GM23248 (cell line): ENCODE data around the gene RAD51B. TPM values are rescaled to one million over a fixed set of nuclear protein-coding genes. Genes with fewer than 3 reads are reported as not detected.

Source experiments
- DNase-seq: peaks from one replicate; pipeline ENCODE4 v3.0.0-alpha.2; 2015
- H2AFZ ChIP-seq: fragments of 200-600 bp; sonication (generic); 2 replicates; pipeline ENCODE4 v1.6.1; 2016; ENCODE audit warnings: antibody characterized with exemption
- H3F3A ChIP-seq: fragments of 200-600 bp; sonication (generic); 2 replicates; pipeline ENCODE4 v1.6.1; 2016; ENCODE audit warnings: mild to moderate bottlenecking, antibody characterized with exemption, mixed run types; ENCODE audit not compliant: insufficient read depth
- H3K27ac ChIP-seq: fragments of 200-600 bp; sonication (generic); 2 replicates; pipeline ENCODE4 v1.5.1; 2016; ENCODE audit warnings: mild to moderate bottlenecking
- H3K27me3 ChIP-seq: fragments of 200-600 bp; sonication (generic); replicated peaks from 2 replicates; pipeline ENCODE4 v1.6.1; 2016; ENCODE audit warnings: mild to moderate bottlenecking; ENCODE audit not compliant: insufficient read depth
- H3K36me3 ChIP-seq: fragments of 200-600 bp; sonication (generic); 2 replicates; pipeline ENCODE4 v1.6.1; 2016; ENCODE audit warnings: low read depth, mild to moderate bottlenecking
- H3K4me1 ChIP-seq: fragments of 200-600 bp; sonication (generic); 2 replicates; pipeline ENCODE4 v1.6.1; 2016; ENCODE audit warnings: mild to moderate bottlenecking; ENCODE audit not compliant: insufficient read depth
- H3K4me2 ChIP-seq: fragments of 200-600 bp; sonication (generic); one replicate; pipeline ENCODE4 v1.6.1; 2016; ENCODE audit warnings: mild to moderate bottlenecking; ENCODE audit not compliant: unreplicated experiment
- H3K4me3 ChIP-seq: fragments of 200-600 bp; sonication (generic); 2 replicates; pipeline ENCODE4 v1.5.1; 2016; ENCODE audit warnings: mild to moderate bottlenecking
- H3K79me2 ChIP-seq: fragments of 200-600 bp; sonication (generic); 2 replicates; pipeline ENCODE4 v1.6.1; 2016; ENCODE audit warnings: mild to moderate bottlenecking; ENCODE audit not compliant: insufficient read depth
- H3K9ac ChIP-seq: fragments of 200-600 bp; sonication (generic); 2 replicates; pipeline ENCODE4 v1.6.1; 2016; ENCODE audit warnings: mild to moderate bottlenecking
- H3K9me2 ChIP-seq: fragments of 200-600 bp; sonication (generic); 2 replicates; pipeline ENCODE4 v1.6.1; 2016; ENCODE audit warnings: mixed run types, mild to moderate bottlenecking, moderate library complexity; ENCODE audit not compliant: insufficient read depth
- H3K9me3 ChIP-seq: fragments of 200-600 bp; sonication (generic); one replicate; pipeline ENCODE4 v1.6.1; 2017; ENCODE audit warnings: low read depth
- H4K20me1 ChIP-seq: fragments of 200-600 bp; sonication (generic); 2 replicates; pipeline ENCODE4 v1.6.0; 2016; ENCODE audit not compliant: insufficient read depth
- EZH2 ChIP-seq: fragments of 200-600 bp; sonication (generic); IDR thresholded peaks from 2 replicates; pipeline ENCODE4 v1.6.1; 2018; ENCODE audit warnings: antibody characterized with exemption, mild to moderate bottlenecking; ENCODE audit not compliant: insufficient read depth, poor library complexity, severe bottlenecking
- EZH2phosphoT487 ChIP-seq: fragments of 200-600 bp; sonication (generic); IDR thresholded peaks from 2 replicates; pipeline ENCODE4 v1.6.1; 2018; ENCODE audit warnings: antibody characterized with exemption, moderate library complexity, mild to moderate bottlenecking, low read depth; ENCODE audit not compliant: insufficient read depth
- WGBS, 2 experiments: methylation state at CpG; one replicate each; pipeline ENCODE4 v1.1.6; 2015 to 2017; ENCODE audit warnings: low lambda C conversion rate in 2 of 2, low coverage in 1 of 2; ENCODE audit errors: missing lambda C conversion rate in 2 of 2; 5-methylcytosine and 5-hydroxymethylcytosine counted together
- in situ Hi-C: fragments of 300-500 bp; cut with MboI; formaldehyde crosslinking; loops from 2 replicates; pipeline ENCODE4 v1.15.0; 2020
- polyA plus RNA-seq: library from polyadenylated mRNA; unstranded; fragments of >200 nt; fragmentation: Nextera tagmentation; extraction: Ambion mirVana; gene quantifications from 2 replicates; pipeline ENCODE4 v1.2.1, GENCODE V29; 2016
- total RNA-seq: library from RNA; depleted of rRNA; stranded (reverse); fragments of >200 nt; shearing (Covaris generic); gene quantifications from 2 replicates; pipeline ENCODE4 v1.2.3, GENCODE V29; 2014

RAD51B gene
- total and polyA plus RNA-seq, 2 experiments from 2014 or later, result 4.0 to 8.8 TPM

DNA sequence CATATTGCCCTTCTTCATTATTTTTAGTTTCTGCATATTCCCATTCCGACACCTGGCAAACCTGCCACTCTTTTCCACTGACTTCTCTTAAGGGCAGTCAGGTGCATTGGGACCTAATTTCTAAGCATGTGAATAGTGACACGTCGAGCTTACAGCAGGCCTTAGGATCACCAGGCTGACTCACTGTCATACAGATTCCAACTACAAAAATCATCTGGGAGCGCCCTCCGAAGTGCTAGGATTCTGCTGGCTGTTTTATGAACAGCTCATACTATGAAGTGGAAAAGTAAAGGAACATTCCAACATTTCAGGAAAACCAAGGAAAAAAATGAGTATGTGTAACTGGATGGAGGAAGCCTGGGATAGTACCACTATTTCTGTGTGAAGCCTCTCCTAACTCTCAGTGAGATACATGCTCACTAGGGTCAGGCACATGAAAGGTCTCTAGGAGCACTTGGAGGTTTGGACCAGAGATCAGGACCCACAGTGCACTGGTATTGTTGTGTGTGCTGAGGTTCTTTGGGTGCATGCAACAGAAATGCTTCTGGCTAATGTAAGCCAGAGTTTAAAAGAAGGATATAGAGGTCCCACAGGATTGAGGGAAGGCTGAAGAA is 715.9 kb downstream of the RAD51B start:
- no peak overlapping the region for H3K4me3 ChIP-seq
- H3K9ac ChIP-seq, result peak overlapping the region; percentile 63
- H3K27ac ChIP-seq, result peak overlapping the region; percentile 91
- no peaks in the 10 kb centered on the region for H3K9me2 ChIP-seq
- H3F3A ChIP-seq, result peaks cover 22% of the 10 kb centered on the region
- in situ Hi-C loops, result no loop called here
- TF ChIP-seq EZH2 (no peak), EZH2phosphoT487 (no peak)
- H3K79me2 ChIP-seq, result no peaks in the 10 kb centered on the region
- H4K20me1 ChIP-seq, result no peaks in the 10 kb centered on the region
- no peaks in the 10 kb centered on the region for H3K27me3 ChIP-seq
- peak; percentile 94 for DNase-seq
- H3K9me3 ChIP-seq, result no peaks in the 10 kb centered on the region
- no peaks in the 10 kb centered on the region for H3K36me3 ChIP-seq
- H3K4me2 ChIP-seq, result peak overlapping the region; percentile 71
- peaks cover 25% of the 10 kb centered on the region for H3K4me1 ChIP-seq
- peak overlapping the region; percentile 38 for H2AFZ ChIP-seq
- WGBS, 2 experiments, result 12% methylated on average over 5 of the region's 5 CpGs

DNA sequence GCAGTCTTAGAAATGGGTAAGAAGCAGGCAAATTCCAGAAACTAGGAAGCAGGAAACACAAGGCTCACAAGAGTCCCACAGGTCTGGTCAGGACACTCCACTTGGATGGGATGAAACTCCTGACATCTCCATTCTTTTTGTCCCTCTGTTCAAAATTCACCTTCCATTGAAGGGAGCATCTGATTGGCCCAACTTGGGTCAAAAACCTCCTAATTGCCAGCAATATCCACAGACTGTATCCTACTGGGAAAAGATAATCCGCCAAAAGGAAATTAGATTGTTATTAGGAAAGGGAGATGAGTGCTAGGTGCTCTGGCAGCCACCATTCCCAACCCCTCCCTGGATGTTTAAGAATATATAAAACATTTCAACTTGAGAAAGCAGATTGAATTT is 716.4 kb downstream of the RAD51B start:
- H3K9me2 ChIP-seq, result no peaks in the 10 kb centered on the region
- in situ Hi-C loops, result no loop called here
- DNase-seq, result no peak
- no peaks in the 10 kb centered on the region for H4K20me1 ChIP-seq
- no peaks in the 10 kb centered on the region for H3K27me3 ChIP-seq
- no peak for TF ChIP-seq EZH2
- no peak for TF ChIP-seq EZH2phosphoT487
- no peaks in the 10 kb centered on the region for H3K9me3 ChIP-seq
- 96 to 100% methylated on average over 1 of the region's 1 CpG for WGBS, 2 experiments
- no peak overlapping the region for H3K4me3 ChIP-seq
- peaks cover 25% of the 10 kb centered on the region for H3K4me1 ChIP-seq
- H3K4me2 ChIP-seq, result peak overlapping the region; percentile 71
- H3F3A ChIP-seq, result peaks cover 22% of the 10 kb centered on the region
- no peaks in the 10 kb centered on the region for H3K36me3 ChIP-seq
- H2AFZ ChIP-seq, result peak overlapping the region; percentile 38
- peak overlapping the region; percentile 63 for H3K9ac ChIP-seq
- H3K79me2 ChIP-seq, result no peaks in the 10 kb centered on the region
- H3K27ac ChIP-seq, result peak overlapping the region; percentile 91

DNA sequence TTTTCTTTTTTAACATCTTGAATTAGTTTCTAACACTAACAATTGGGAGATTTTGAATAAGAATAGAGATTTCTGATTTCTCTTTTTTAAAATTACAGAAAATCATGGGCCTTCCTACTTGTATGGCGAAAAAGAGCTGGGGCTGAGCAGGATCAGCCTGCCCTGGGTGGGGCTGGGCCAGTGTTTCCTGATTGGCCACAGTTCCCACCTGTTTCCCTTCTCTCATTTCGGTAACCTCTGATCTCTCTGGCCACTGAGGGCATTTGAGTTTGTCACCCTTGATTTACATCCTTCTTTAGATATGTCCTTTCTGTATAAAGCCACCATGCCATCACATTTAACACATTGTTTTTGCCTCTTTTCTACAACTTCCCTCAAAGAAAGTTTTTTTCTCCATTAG is 719.1 kb downstream of the RAD51B start:
- no peak overlapping the region for H3K4me2 ChIP-seq
- no peaks in the 10 kb centered on the region for H4K20me1 ChIP-seq
- H3K4me1 ChIP-seq, result peaks cover 42% of the 10 kb centered on the region
- no peaks in the 10 kb centered on the region for H3K9me2 ChIP-seq
- peaks cover 34% of the 10 kb centered on the region for H3F3A ChIP-seq
- no peaks in the 10 kb centered on the region for H3K9me3 ChIP-seq
- H3K79me2 ChIP-seq, result no peaks in the 10 kb centered on the region
- no peaks in the 10 kb centered on the region for H3K27me3 ChIP-seq
- 98% methylated on average over 2 of the region's 2 CpGs for WGBS, 2 experiments
- H3K4me3 ChIP-seq, result no peak overlapping the region
- in situ Hi-C loops, result no loop called here
- H3K9ac ChIP-seq, result no peak overlapping the region
- H2AFZ ChIP-seq, result no peak overlapping the region
- TF ChIP-seq EZH2 (no peak), EZH2phosphoT487 (no peak)
- DNase-seq, result no peak
- H3K36me3 ChIP-seq, result no peaks in the 10 kb centered on the region
- no peak overlapping the region for H3K27ac ChIP-seq

GRCh38 chr14:68539241-68539737 is 719.7 kb downstream of the RAD51B start:
- no peak for TF ChIP-seq EZH2
- no peak for TF ChIP-seq EZH2phosphoT487
- Histone ChIP-seq H4K20me1 (no peaks in the 10 kb centered on the region), H3K9me3 (no peaks in the 10 kb centered on the region), H3K4me1 (peaks cover 39% of the 10 kb centered on the region), H3K27me3 (no peaks in the 10 kb centered on the region), H3K36me3 (no peaks in the 10 kb centered on the region), H3K9ac (no peak overlapping the region), H3F3A (peaks cover 36% of the 10 kb centered on the region), H3K79me2 (no peaks in the 10 kb centered on the region), H3K4me2 (no peak overlapping the region), H3K9me2 (no peaks in the 10 kb centered on the region), H3K27ac (no peak overlapping the region), H2AFZ (no peak overlapping the region), H3K4me3 (no peak overlapping the region)
- WGBS, 2 experiments, result 83 to 92% methylated on average over 6 of the region's 6 CpGs
- DNase-seq, result no peak
- in situ Hi-C loops, result no loop called here
